Endothelial cell (in vitro differentiated cells): ENCODE results near the gene ANK2. TPM values are rescaled to one million over a fixed set of nuclear protein-coding genes. Genes with fewer than 3 reads are reported as not detected.
A peak's percentile ranks its signal among the peaks of the same experiment; 100 is the strongest.

Experiments
- DNase-seq: peaks from one replicate; pipeline ENCODE4 v3.0.0; 2021; ENCODE audit warnings: low spot score
- H3K27ac Mint-ChIP-seq: one replicate; pipeline ENCODE4 v1.8.0; 2021; ENCODE audit warnings: mixed read lengths, inconsistent platforms; ENCODE audit not compliant: unreplicated experiment
- H3K27me3 Mint-ChIP-seq: one replicate; pipeline ENCODE4 v1.8.0; 2021; ENCODE audit warnings: mild to moderate bottlenecking, moderate library complexity, mixed read lengths, inconsistent platforms; ENCODE audit not compliant: unreplicated experiment
- H3K36me3 Mint-ChIP-seq: one replicate; pipeline ENCODE4 v1.8.0; 2021; ENCODE audit warnings: mild to moderate bottlenecking, low read depth, mixed read lengths, inconsistent platforms; ENCODE audit not compliant: unreplicated experiment
- H3K4me1 Mint-ChIP-seq: one replicate; pipeline ENCODE4 v1.8.0; 2021; ENCODE audit warnings: mild to moderate bottlenecking, mixed read lengths, inconsistent platforms; ENCODE audit not compliant: unreplicated experiment
- H3K4me3 Mint-ChIP-seq: one replicate; pipeline ENCODE4 v1.8.0; 2021; ENCODE audit warnings: mild to moderate bottlenecking, mixed read lengths, inconsistent platforms; ENCODE audit not compliant: unreplicated experiment
- H3K9me3 Mint-ChIP-seq: one replicate; pipeline ENCODE4 v1.8.0; 2021; ENCODE audit warnings: mixed read lengths, inconsistent platforms; ENCODE audit not compliant: unreplicated experiment
- CTCF ChIP-seq: fragments of 200-600 bp; sonication (generic); IDR thresholded peaks from one replicate; pipeline ENCODE4 v1.5.0; 2021; ENCODE audit warnings: antibody characterized with exemption; ENCODE audit not compliant: unreplicated experiment
- total RNA-seq: library from RNA; stranded (reverse); fragmentation: NEBNext Ultra II Directional; extraction: Animal tissue kit (Norgen Biotek cat#: 25700); gene quantifications from one replicate; pipeline ENCODE4 v1.2.1, GENCODE V29; 2021; ENCODE audit not compliant: unreplicated experiment

The ANK2 gene
- total RNA-seq, 1 donor from 2014 or later: 47.2 TPM

- H3K36me3 Mint-ChIP-seq: peaks cover 9% of the 10 kb centered on the region
- H3K4me1 Mint-ChIP-seq: peaks cover 18% of the 10 kb centered on the region
- peaks cover 2% of the 10 kb centered on the region for H3K27me3 Mint-ChIP-seq
- H3K27ac Mint-ChIP-seq: peak overlapping the region; percentile 88
- H3K4me3 Mint-ChIP-seq: no peak overlapping the region
- DNase-seq: no peak
- TF ChIP-seq CTCF: no peak
- H3K9me3 Mint-ChIP-seq: no peaks in the 10 kb centered on the region
Measured at GRCh38 chr4:113043591-113043990, 5.9 kb upstream of the ANK2 start.

DNA sequence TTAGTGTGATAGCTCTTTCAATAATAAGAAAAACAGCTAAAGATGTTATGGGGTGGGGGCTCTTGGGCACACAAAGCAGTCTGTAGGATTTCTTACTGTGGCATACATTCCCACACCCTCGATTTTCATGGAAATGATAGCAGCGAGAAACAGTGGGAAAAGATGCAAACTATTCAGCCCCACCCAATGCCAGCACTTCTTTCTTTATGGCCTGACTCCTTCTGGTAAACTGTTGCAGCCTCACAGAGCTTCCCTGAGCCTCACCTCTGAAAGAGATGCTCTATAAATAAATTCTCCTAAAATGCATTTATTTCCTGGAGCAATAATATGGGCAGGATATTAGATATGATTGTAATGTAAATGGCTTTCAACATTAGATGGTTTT is 910 bp downstream of the ANK2 start:
- Mint-ChIP-seq H3K4me3 (no peak overlapping the region), H3K9me3 (no peaks in the 10 kb centered on the region), H3K4me1 (peaks cover 2% of the 10 kb centered on the region), H3K27me3 (peaks cover 2% of the 10 kb centered on the region), H3K36me3 (no peaks in the 10 kb centered on the region), H3K27ac (no peak overlapping the region)
- no peak for TF ChIP-seq CTCF
- DNase-seq: no peak

GRCh38 chr4:113050837-113051236 is 1.4 kb downstream of the ANK2 start:
- TF ChIP-seq CTCF: no peak

GRCh38 chr4:113051361-113051760 is 1.9 kb downstream of the ANK2 start:
- no peak for DNase-seq
- Mint-ChIP-seq H3K36me3 (no peaks in the 10 kb centered on the region), H3K4me1 (peaks cover 2% of the 10 kb centered on the region), H3K27ac (no peak overlapping the region), H3K27me3 (peaks cover 2% of the 10 kb centered on the region), H3K4me3 (no peak overlapping the region), H3K9me3 (no peaks in the 10 kb centered on the region)
- no peak for TF ChIP-seq CTCF

More at GRCh38 chr4:113050837-113051236, 1.4 kb downstream of the ANK2 start:
- Mint-ChIP-seq H3K4me1 (peaks cover 2% of the 10 kb centered on the region), H3K4me3 (no peak overlapping the region), H3K27ac (no peak overlapping the region), H3K27me3 (peaks cover 2% of the 10 kb centered on the region), H3K9me3 (no peaks in the 10 kb centered on the region), H3K36me3 (no peaks in the 10 kb centered on the region)
- no peak for DNase-seq

- H3K9me3 Mint-ChIP-seq: no peaks in the 10 kb centered on the region
- no peaks in the 10 kb centered on the region for H3K27me3 Mint-ChIP-seq
- H3K27ac Mint-ChIP-seq: no peak overlapping the region
- no peak for DNase-seq
- H3K4me1 Mint-ChIP-seq: peaks cover 2% of the 10 kb centered on the region
- no peaks in the 10 kb centered on the region for H3K36me3 Mint-ChIP-seq
- no peak for TF ChIP-seq CTCF
- no peak overlapping the region for H3K4me3 Mint-ChIP-seq
Measured at GRCh38 chr4:113052379-113052951, 3.0 kb downstream of the ANK2 start.
